NCI-H2081 (cell line): ENCODE measurements around the gene CBX2.
A peak's percentile ranks its signal among the peaks of the same experiment; 100 is the strongest.
"Not testable (repeated sequence)": the region's sequence is repeated elsewhere in the genome, so short reads cannot be mapped to it uniquely, and the experiment has no call there.

ENCODE experiments used
- DNase-seq, 2 experiments: peaks; one replicate each; lab custom pipeline; 2025; lab: John Stamatoyannopoulos, UW

CBX2 gene

DNA sequence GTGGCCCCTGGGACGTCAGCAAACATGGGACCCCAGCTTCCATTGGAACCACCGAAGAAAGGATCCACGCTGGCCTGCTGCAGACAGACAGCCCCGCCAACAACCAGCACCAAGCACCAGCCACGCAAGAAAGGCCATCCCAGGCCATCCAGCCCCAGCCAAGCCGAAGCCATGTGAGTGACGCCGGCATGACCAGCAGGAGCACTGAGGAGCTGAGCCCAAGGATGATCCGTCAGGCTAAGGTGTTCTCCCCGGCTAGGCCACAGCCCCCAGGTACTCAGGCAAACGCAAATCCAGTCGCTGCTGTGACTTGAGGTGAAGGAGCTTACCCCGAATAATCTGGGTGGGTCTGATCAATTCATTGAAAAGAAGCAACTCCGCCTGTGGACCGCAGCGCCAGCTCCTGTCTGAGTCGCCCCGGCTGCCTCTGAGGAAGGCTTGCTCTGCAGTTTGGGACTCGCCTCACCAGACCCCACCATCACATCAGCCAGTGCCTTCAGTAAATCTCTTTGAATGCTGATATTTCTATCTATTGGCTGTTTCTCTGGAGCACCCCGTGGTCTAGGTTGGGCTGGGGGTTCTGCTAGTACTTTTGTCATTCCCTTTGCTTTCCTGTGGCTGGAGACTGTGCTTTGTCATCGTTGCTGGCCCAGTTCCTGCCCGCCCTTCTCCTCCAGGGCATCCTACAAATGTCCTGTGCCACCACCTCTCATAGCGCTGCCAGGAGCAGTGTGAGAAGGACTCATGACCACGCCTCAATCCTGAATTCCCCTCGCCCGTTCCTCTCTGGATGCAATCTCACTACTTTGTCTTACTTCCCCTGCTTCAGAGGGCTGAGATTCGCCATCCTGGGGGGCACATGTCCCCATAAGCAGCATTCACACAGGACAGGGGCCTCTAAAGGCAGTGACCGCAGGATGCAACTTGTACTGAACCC is 8.1 kb upstream of the CBX2 start:
- no peak for DNase-seq

DNA sequence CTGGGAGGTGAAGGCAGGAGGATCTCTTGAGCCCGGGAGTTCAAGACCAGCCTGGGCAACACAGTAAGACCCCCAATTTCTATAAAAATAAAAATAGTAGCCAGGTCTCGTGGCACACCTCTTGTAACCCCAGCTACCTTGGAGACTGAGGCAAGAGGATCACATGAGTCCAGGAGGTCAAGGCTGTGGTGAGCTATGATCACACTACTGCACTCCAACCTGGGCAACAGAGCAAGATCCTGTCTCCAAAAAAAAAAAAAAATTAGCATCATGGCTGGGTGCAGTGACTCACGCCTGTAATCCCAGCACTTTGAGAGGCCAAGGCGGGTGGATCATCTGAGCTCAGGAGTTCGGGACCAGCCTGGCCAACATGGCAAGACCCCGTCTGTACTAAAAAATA is 6.7 kb upstream of the CBX2 start:
- no peak for DNase-seq

GRCh38 chr17:79772726-79773125 is 5.2 kb upstream of the CBX2 start:
- not testable (repeated sequence) for DNase-seq

DNA sequence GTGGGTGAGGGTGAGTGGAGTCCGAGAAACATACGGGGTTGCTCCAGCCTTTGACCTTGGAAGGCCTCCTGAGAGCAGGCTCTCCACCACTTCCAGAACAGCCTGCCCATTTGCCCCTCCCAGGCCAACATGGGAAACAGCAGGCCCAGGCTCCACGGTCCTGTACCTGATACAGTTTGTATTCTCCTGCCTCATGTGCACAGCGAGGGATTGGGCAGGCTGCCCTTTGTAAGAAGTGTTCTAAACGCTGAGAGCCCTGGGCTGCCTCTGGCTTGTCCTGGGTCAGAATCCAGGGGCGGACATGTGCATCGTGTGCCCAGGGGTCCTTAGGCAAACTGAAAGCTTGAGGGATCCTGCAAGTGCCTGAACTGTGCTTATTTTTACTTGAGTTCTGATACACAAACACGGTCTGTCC is 3.4 kb upstream of the CBX2 start:
- no peak for DNase-seq

GRCh38 chr17:79775632-79776031 is 2.3 kb upstream of the CBX2 start:
- no peak for DNase-seq

- DNase-seq, result peak in 1 of 2 experiments; percentile 41
These were observed 1.4 kb upstream of the CBX2 start for GRCh38 chr17:79776376-79777119.

DNA sequence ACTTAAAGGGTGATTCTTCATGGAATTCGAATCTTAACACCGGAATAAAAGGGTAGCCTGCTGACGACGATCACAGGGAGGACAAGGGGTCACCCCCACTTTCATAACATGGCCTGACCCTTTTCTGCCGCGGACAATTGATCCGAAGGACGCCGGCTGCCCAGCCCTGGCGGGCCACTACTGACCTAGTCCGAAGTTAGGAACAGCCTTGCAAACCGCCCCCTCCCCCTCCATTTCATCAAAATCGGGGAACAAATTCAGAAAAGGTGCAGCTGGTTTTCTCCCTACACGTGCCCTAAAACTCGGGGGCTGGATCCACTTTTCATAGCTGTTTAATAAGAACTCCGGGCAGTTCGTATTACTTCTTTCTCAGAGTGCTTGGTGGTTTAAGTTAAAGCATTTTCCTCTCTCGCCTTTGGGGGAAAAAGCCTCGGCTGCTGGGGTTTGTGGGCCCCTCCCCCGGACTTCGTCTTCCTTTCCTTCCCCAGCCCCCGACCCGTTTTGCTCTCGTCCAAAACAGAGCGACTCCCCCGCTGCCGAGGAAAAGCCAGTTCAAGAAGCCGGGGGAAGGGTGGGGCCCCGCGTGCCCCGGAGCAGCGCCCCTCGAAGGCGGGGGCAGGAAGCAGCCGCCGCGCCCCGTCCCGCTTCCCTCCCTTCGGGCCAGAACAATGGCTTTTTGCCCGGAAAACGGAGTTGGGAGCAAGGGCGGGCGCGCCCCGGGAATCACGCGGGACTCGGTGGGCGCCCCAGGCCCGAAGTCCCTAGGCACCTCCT is 641 bp upstream of the CBX2 start:
- DNase-seq, result peak; percentile 84 to 87

DNA sequence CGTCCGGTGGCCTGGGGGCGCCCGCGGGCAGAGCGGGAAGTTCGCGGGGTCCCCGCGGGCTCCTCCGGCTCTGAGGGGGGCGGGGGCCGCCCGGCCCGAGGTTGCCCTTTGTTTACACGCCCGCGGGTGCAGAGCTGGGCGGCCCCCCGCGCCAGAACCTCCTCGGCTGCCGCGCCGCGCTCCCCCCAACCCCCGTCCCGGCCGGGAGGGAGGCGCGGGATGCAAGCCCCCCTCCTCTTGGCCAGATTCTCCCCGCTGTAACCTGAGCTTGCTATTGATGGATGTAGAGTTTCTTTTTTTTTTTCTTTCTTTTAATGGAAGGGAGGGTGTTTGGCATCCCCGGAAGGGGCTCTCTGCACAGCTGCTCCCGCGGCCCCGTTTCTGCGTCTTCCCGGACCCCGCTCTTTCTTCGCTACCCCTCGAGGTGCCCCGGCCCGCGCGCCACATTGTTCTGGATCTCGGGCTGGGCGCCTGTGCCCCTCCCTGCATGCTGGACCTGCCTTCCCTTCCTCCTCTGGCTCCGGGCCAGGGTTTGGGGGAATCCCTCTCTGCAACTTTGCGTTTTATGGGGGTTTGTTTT is 646 bp downstream of the CBX2 start:
- peak in 1 of 2 experiments; percentile 55 for DNase-seq

DNA sequence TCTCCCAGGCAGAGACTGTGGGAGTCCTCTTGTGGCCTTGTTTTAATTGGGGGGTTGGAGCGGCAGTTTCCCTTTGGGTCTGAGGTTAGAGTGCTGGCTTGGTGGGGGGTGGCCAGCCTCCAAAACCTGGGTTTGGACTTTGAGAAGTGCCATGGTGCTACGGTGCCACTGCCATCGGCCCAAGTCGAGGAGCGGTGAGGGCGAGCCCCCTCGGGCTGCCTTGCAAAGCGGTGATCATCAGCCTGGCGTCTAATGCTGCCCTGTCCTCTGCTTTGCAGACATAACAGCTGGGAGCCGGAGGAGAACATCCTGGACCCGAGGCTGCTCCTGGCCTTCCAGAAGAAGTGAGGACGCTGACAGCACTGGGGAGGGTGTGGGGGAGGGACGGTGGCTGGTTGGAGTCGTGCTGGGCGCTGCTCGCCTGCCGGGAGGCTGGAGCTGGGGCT is 1.2 kb downstream of the CBX2 start:
- no peak for DNase-seq

GRCh38 chr17:79779661-79780365 is 1.9 kb downstream of the CBX2 start:
- DNase-seq, result no peak

DNA sequence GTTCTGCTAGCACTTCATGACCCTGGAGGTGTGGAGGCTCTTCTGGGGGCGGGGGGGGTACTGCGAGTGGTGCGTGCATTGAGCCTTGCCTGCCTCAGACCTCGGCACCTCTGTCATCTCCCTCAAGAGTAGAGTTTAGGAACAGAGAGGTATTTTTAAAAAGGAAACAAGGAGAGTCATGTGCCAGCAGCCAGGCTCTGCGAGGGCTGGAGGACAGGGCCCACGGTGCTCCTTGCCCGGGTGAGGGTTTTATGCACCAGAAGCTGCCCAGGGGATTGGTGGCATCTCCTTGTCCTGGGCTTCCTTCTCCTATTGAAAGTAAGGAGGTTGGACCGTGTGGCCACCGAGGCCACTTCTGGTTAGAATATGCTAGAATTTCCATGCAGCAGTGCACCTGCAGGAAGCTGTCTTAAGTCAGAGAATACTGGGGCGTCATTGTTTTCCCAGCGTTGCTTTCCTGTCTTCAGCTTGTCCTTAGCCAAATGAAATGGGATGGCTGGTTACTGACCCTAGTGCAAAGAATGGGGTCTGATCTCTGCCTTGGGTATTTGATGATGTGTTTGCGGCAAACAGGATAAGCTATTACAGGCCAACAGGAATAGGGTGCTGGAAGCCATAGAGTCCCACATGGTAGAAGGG is 3.2 kb downstream of the CBX2 start:
- no peak for DNase-seq

- no peak for DNase-seq
These were observed 4.0 kb downstream of the CBX2 start for GRCh38 chr17:79781736-79782575.

GRCh38 chr17:79783891-79784290 is 5.9 kb downstream of the CBX2 start:
- DNase-seq, result no peak

DNA sequence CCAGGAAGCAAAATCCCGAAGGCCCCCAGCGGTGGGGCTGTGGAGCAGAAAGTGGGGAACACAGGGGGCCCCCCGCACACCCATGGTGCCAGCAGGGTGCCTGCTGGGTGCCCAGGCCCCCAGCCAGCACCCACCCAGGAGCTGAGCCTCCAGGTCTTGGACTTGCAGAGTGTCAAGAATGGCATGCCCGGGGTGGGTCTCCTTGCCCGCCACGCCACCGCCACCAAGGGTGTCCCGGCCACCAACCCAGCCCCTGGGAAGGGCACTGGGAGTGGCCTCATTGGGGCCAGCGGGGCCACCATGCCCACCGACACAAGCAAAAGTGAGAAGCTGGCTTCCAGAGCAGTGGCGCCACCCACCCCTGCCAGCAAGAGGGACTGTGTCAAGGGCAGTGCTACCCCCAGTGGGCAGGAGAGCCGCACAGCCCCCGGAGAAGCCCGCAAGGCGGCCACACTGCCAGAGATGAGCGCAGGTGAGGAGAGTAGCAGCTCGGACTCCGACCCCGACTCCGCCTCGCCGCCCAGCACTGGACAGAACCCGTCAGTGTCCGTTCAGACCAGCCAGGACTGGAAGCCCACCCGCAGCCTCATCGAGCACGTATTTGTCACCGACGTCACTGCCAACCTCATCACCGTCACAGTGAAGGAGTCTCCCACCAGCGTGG is 6.5 kb downstream of the CBX2 start:
- DNase-seq, result no peak

DNA sequence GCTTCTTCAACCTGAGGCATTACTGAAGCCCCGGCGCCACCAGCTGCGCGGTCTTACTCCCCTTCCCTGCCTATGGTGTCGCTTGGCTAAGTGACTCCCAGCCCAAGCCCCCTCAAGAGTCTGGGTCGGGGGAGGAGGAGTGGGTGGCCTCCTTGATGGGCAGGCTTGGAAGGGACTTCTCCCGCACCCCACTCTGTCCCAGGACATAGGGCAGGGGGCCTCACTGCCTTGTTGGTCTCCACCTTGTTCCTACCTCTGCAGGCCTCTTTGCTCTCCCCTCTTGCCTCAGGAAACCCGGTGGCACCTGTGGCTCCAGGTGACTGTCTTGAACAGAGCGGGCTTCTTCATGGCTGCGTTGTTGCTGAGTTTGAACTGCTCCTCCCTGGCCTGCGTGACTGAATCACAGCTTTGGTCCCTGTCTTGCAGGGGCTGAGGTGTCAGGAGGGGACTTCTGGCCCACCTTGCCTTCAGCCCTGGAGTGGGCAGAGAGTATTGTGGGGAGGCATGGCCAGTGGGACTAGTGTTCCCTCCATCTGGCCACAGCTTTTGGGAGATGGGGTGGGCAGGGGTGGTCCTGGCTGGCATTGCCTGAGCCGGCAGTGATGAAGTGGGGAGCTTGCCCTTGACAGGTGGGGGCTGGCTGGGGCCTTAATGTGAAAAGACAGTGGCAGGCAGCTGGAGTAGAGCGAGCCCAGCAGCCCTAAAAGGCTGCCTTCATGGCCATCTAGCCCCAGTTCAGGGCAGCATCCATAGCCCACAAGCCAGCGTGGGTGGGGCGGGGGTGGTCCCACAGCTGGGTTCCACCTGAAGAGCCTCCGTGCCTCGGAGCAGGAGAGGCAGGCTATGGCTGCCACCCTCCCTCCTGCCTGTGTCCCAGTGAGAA is 7.3 kb downstream of the CBX2 start:
- no peak for DNase-seq

GRCh38 chr17:79785900-79786810 is 8.2 kb downstream of the CBX2 start:
- no peak for DNase-seq
